Urinary bladder (tissue), 4 donors: ENCODE measurements around the gene SV2A. TPM values are rescaled to one million over a fixed set of nuclear protein-coding genes. Genes with fewer than 3 reads are reported as not detected.
"Not testable (repeated sequence)": the region's sequence is repeated elsewhere in the genome, so short reads cannot be mapped to it uniquely, and the experiment has no call there.

Experiments used
- DNase-seq: peaks from one replicate; pipeline ENCODE4 v3.0.0-alpha.2; 2015; ENCODE audit errors: extremely low spot score
- H3K27ac ChIP-seq: one replicate; pipeline ENCODE4 v1.5.1; 2013; ENCODE audit warnings: low read depth, mild to moderate bottlenecking, moderate library complexity
- H3K36me3 ChIP-seq: one replicate; pipeline ENCODE4 v1.6.1; 2013; ENCODE audit warnings: mild to moderate bottlenecking, moderate library complexity; ENCODE audit not compliant: insufficient read depth
- H3K4me1 ChIP-seq: one replicate; pipeline ENCODE4 v1.6.1; 2013; ENCODE audit warnings: mild to moderate bottlenecking, moderate library complexity; ENCODE audit not compliant: insufficient read depth
- H3K4me3 ChIP-seq: one replicate; pipeline ENCODE4 v1.5.1; 2013; ENCODE audit warnings: low read depth, low read length
- WGBS: extraction: QIAGEN DNeasy Blood & Tissue Kit; methylation state at CpG from one replicate; pipeline ENCODE4 v1.1.7; 2013; 5-methylcytosine and 5-hydroxymethylcytosine counted together
- polyA plus RNA-seq: library from polyadenylated mRNA; stranded (reverse); fragments of 200-250 nt; gene quantifications from one replicate; pipeline ENCODE4 v1.2.3, GENCODE V29; 2013
- total RNA-seq: library from RNA; depleted of rRNA; stranded (reverse); fragments of >200 nt; gene quantifications from one replicate; pipeline ENCODE4 v1.2.3, GENCODE V29; 2014
- donor health status: healthy with polysubstance abuse.
- donor health status: healthy.

Gene SV2A
- total and polyA plus RNA-seq, 2 donors = 5.5 to 7.3 TPM

DNA sequence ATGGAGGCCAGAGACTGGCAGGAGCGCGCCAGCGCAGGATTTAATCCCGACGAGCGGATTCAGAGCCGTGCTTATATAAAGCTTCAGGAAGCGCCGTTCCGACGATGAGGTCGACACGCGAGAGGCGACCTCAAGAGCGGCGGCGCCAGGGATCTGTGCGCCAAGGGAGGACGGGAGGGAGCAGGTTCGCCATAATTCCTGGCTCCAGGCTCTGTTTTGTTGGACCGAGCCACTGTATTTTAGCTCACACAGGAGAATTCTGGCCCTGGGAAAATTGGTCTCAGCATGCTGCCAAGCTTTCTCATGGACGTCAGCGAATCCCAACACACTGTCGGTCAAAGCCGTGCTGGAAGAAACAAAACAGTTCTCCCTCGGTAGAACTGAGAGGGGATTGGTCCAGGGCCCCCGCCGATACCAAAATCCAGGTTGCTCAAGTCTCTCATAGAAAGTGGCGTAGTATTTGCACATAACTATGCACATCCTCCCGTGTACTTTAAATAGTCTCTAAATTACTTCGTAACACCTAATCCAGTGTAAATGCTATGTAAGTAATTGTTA is 56.1 kb downstream of the SV2A start:
- WGBS = no CpG with 5 or more reads among the region's 32 CpGs
- not testable (repeated sequence) for H3K4me3 ChIP-seq, H3K36me3 ChIP-seq, H3K4me1 ChIP-seq, H3K27ac ChIP-seq, DNase-seq

DNA sequence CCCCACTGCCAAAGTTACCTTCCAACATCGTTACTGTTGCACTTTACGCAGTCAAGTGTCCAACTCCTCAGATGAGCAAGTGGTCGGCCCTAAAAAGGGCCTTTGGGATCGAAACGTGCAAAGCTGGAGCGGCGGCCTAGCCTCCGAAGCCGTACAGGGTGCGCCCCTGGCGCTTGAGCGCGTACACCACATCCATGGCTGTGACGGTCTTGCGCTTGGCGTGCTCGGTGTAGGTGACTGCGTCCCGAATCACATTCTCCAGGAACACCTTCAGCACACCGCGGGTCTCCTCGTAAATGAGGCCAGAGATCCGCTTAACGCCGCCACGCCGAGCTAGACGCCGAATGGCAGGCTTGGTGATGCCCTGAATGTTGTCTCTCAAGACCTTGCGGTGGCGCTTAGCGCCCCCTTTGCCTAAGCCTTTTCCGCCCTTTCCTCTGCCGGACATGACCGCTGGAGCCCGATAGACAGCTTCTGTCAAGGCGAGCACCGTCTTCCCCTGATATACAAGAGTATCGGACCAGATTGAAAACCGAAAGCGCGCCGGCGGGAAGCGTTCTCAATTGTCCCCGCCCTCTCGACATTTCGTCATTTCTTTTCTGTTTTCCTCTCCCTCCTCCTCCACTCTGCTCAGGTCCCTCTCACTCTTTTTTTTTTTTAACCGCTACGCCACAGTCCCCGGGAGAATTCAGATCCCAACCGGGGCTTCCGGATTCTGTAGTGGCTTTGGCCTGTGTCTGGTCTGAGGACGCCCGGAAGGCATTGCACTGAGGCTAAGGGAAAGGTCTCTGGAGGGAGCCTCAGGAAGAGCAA is 56.8 kb downstream of the SV2A start:
- H3K4me3 ChIP-seq, H3K36me3 ChIP-seq, H3K4me1 ChIP-seq, H3K27ac ChIP-seq, DNase-seq: not testable (repeated sequence)
- WGBS = no CpG with 5 or more reads among the region's 55 CpGs

DNA sequence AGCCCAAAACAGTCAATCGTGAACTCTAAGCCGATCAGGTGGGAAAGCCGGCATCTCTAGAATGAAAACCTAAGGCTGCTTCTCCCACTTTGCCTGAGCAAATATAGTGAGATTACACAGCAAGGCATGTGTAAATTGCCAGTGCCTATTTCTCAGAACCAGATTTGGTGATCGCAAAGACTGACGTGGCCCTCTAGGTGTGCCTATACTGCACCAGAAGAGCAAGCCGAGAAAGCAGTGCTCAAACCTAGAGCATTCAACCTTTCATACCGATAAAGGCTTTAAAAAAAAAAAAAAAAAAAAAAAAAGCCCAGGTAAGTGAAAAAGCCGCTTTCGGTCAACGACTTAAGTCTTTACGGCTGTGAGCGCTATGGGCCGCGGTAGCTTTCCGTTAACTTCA is 57.4 kb downstream of the SV2A start:
- not testable (repeated sequence) for H3K27ac ChIP-seq, H3K4me3 ChIP-seq, H3K4me1 ChIP-seq, DNase-seq, H3K36me3 ChIP-seq
- no CpG with 5 or more reads among the region's 15 CpGs for WGBS

Other genes starting within 250 kb of the SV2A start
- gene FCGR1A, start 135.2 kb downstream of the SV2A start, total RNA-seq = 10.4 TPM
- gene FCGR1A, start 135.2 kb downstream of the SV2A start, polyA plus RNA-seq = 10.2 TPM
- gene BOLA1, start 18.3 kb downstream of the SV2A start, total RNA-seq = 11.4 TPM
- 34.2 TPM for gene BOLA1, start 18.3 kb downstream of the SV2A start, polyA plus RNA-seq
- gene SF3B4, start 10.0 kb upstream of the SV2A start, total RNA-seq = 16.8 TPM
- gene SF3B4, start 10.0 kb upstream of the SV2A start, polyA plus RNA-seq = 54.0 TPM
- 20.9 TPM for gene MTMR11, start 19.0 kb upstream of the SV2A start, total RNA-seq
- 15.2 TPM for gene MTMR11, start 19.0 kb upstream of the SV2A start, polyA plus RNA-seq
- gene OTUD7B, start 92.9 kb upstream of the SV2A start, total RNA-seq = 20.9 TPM
- gene OTUD7B, start 92.9 kb upstream of the SV2A start, polyA plus RNA-seq = 9.2 TPM
- 102 TPM for gene VPS45, start 149.9 kb upstream of the SV2A start, total RNA-seq
- 28.8 TPM for gene VPS45, start 149.9 kb upstream of the SV2A start, polyA plus RNA-seq
- 49.9 TPM for gene PLEKHO1, start 232.1 kb upstream of the SV2A start, total RNA-seq
- 207 TPM for gene PLEKHO1, start 232.1 kb upstream of the SV2A start, polyA plus RNA-seq